T47D (cell line): ENCODE measurements around the gene SSU72.
"Not testable (repeated sequence)": the region's sequence is repeated elsewhere in the genome, so short reads cannot be mapped to it uniquely, and the experiment has no call there.

Experiments used
- DNase-seq, 2 experiments: peaks; one replicate each; pipeline versions ENCODE4 v3.0.0 to v3.0.0-alpha.2; 2011 to 2012; ENCODE audit warnings: low read depth in 1 of 2, low spot score in 1 of 2
- JUND ChIP-seq: IDR thresholded peaks from 2 replicates; pipeline ENCODE4 v1.6.1; 2012; ENCODE audit warnings: low read depth
- in situ Hi-C: cut with HindIII; loops from 2 replicates; pipeline ENCODE4 v1.10.0; 2016; ENCODE audit warnings: low sequenced_read_pairs, low pct_unique_long_range_greater_than_20kb

Gene SSU72

DNA sequence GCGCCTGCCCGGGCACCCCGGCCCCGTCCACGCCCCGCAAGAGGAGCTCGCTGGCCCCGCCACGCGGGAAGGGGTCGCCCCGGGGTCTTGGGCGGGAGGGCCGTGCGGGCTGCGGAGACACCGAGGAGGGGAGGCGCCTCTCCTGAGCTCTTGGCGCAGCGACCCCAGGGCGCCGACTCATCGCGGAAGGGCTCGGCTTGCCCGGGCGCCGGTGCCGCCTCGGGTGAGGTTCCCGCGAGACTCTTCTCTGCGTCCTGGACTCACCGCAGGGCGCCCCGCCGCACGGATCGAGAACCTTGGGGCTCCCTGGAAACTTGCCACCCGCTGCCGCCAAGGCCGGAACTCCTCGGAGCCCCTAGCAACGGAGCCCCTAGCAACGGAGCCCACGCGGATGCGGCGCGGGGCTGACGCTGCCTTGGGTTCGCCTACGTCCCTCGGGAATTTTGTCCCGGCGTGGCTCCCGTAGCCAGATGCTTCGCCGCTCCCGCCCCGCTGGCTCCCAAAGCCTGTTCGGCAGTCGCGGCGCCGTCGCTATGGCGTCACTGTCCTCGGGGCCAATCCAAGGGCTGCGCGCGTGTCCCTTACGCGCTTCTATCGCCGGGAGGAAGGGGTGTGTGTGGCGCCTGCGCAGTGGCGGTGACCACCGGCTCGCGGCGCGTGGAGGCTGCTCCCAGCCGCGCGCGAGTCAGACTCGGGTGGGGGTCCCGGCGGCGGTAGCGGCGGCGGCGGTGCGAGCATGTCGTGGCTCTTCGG is 63.0 kb downstream of the SSU72 start, which contains the start of gene ATAD3A:
Gene ATAD3A, plus strand, starts transcription at position 630 of the 753 bp plus-strand sequence. Its CDS starts 107 bp downstream, at position 737.
- peak; percentile 92 to 97 for DNase-seq
- in situ Hi-C loops: no loop called here
- TF ChIP-seq JUND: no peak

DNA sequence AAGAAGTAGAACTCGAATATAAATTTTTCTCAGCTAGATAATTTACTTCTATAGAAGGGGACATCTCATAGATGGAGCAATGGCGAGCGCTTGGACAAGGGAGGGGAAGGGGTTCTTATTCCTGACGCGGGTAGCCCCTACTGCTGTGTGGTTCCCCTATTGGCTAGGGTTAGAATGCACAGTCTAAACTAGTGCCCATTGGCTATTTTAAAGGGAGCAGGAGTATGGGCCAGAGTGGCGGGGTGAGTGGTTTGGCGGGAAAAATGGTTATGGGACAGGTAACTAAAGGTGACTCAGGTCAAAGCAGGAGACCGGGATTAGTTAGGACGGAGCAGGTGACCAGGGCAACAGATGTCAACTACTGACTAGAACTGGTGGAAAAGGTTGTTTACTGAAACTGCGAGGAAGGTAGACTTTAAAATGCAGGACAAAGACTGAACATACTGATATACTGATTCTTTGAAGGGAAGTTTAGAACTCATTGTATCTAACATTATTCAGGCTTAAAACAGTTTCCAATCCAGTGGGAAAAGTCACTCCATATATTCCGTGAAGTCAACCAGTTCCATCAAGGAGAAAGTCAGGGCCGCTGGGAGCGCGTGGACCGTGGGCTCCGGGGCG is 63.6 kb downstream of the SSU72 start:
- in situ Hi-C loops: no loop called here
- TF ChIP-seq JUND: no peak
- peak in 1 of 2 experiments; percentile 55 for DNase-seq

- in situ Hi-C loops: not testable (repeated sequence)
Observed at GRCh38 chr1:1509465-1509850, 65.2 kb downstream of the SSU72 start.

GRCh38 chr1:1508775-1509464 is 65.7 kb downstream of the SSU72 start:
- in situ Hi-C loops, DNase-seq: not testable (repeated sequence)

More at GRCh38 chr1:1509465-1509850, 65.2 kb downstream of the SSU72 start:
- DNase-seq: not testable (repeated sequence)

DNA sequence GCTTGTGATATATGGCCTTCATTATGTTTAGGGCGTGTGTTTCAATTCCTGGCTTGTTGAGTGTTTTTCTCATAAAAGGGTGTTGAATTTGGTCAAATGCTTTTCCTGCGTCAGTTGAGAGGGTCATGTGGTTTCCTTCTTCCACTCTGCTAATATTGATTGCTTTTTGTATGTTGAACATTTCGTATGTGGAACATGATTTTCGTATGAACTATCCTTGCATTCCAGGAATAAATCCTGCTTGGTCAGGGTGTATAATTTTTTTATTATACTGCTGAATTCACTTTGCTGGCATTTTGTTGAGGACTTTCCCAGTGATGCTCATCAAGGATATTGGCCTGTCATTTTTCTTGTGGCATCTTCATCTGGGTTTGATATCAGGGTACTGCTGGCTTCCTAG is 67.4 kb downstream of the SSU72 start:
- in situ Hi-C loops: no loop called here
- TF ChIP-seq JUND: no peak

GRCh38 chr1:1505801-1506200 is 68.9 kb downstream of the SSU72 start:
- in situ Hi-C loops, DNase-seq: not testable (repeated sequence)

More for the DNA sequence above, 67.4 kb downstream of the SSU72 start:
- no peak for DNase-seq

GRCh38 chr1:1505366-1505798 is 69.3 kb downstream of the SSU72 start:
- in situ Hi-C loops: not testable (repeated sequence)
- peak in 1 of 2 experiments; percentile 32 for DNase-seq

DNA sequence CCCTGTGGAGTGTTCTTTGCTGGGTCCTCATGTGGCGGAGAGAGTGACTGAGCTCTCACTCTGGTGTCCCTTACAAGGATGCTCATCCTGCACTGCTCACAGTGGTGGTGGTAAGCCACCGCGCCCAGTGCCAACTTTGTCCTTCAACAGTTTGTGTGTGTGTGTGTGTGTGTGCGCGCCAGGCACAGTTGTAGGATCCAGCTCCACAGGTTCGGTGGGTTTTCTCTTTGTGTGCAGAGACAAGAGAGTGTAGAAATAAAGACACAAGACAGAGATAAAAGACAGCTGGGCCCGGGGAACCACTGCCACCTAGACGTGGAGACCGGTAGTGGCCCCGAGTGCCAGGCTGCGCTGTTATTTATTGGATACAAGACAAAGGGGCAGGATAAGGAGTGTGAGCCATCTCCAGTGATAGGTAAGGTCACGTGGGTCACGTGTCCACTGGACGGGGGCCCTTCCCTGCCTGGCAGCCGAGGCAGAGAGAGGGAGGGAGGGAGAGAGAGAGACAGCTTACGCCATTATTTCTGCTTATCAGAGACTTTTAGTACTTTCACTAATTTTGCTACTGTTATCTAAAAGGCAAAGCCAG is 69.8 kb downstream of the SSU72 start:
- peak in 1 of 2 experiments; percentile 95 for DNase-seq
- in situ Hi-C loops: not testable (repeated sequence)

- DNase-seq, in situ Hi-C loops: not testable (repeated sequence)
Observed at GRCh38 chr1:1495461-1495975, 79.1 kb downstream of the SSU72 start.

DNA sequence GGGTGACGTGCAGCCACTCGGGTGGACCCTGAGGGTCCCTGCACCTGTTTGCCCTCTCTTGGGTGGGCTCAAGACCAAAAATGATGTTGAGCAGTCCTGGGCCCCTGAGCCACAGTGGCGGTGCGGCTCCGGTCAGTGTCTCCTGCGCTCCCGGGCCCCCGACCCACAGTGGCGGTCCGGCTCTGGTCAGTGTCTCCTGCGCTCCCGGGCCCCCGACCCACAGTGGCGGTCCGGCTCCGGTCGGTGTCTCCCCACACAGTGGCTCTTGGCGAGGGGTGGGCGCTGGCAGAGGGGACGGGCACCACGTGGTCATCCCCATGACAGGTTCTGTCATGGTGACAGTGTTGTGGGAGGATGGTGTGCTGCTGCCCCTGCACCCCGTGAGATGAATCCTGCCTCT is 80.4 kb downstream of the SSU72 start:
- DNase-seq, in situ Hi-C loops: not testable (repeated sequence)
